Activated T-helper 1 cell treated with anti-CD3 and anti-CD28 coated beads, Interleukin-12 subunit alpha, Interleukin-12 subunit beta, Interleukin-2, Interleukin-4 antibody, amounts not matched to agents 30 ng/mL and 10 ng/mL and 1 ng/mL, durations not matched to agents 14 hours and 24 hours and 36 hours (primary cell): ENCODE data around the gene MAP3K9. TPM values are rescaled to one million over a fixed set of nuclear protein-coding genes. Genes with fewer than 3 reads are reported as not detected.

Experiments used
- DNase-seq: peaks from one replicate; pipeline ENCODE4 v3.0.0; 2021; ENCODE audit warnings: low spot score
- H3K27ac Mint-ChIP-seq: one replicate; pipeline ENCODE4 v1.8.0; 2021; ENCODE audit warnings: mild to moderate bottlenecking, mixed read lengths
- H3K27me3 Mint-ChIP-seq: one replicate; pipeline ENCODE4 v1.8.0; 2022; ENCODE audit warnings: mild to moderate bottlenecking, moderate library complexity, mixed read lengths; ENCODE audit not compliant: insufficient read depth
- H3K36me3 Mint-ChIP-seq: one replicate; pipeline ENCODE4 v1.8.0; 2021; ENCODE audit warnings: low read depth, mixed read lengths
- H3K4me1 Mint-ChIP-seq: one replicate; pipeline ENCODE4 v1.8.0; 2021; ENCODE audit warnings: low read depth, mixed read lengths
- H3K4me3 Mint-ChIP-seq: one replicate; pipeline ENCODE4 v1.8.0; 2021; ENCODE audit warnings: mild to moderate bottlenecking, moderate library complexity, mixed read lengths
- H3K9me3 Mint-ChIP-seq: one replicate; pipeline ENCODE4 v1.8.0; 2021; ENCODE audit warnings: mixed read lengths
- intact Hi-C: fragments of 100-400 bp; cut with micrococcal nuclease; formaldehyde crosslinking; loops from one replicate; pipeline ENCODE4 v1.15.1; 2024
- total RNA-seq: library from RNA; stranded (reverse); gene quantifications from 2 replicates; pipeline ENCODE4 v1.2.3, GENCODE V29; 2022

Gene MAP3K9
- total RNA-seq, 1 donor from 2014 or later, result 4.1 TPM

GRCh38 chr14:70724944-70725343 lies 84.4 kb downstream of the MAP3K9 start:
- no peaks in the 10 kb centered on the region for H3K4me1 Mint-ChIP-seq
- no peaks in the 10 kb centered on the region for H3K36me3 Mint-ChIP-seq
- DNase-seq, result no peak
- H3K9me3 Mint-ChIP-seq, result no peaks in the 10 kb centered on the region
- H3K27me3 Mint-ChIP-seq, result no peaks in the 10 kb centered on the region
- intact Hi-C loops, result no loop called here
- H3K4me3 Mint-ChIP-seq, result no peak overlapping the region
- H3K27ac Mint-ChIP-seq, result no peak overlapping the region

- DNase-seq, result no peak
- H3K36me3 Mint-ChIP-seq, result no peaks in the 10 kb centered on the region
Observed at GRCh38 chr14:70724110-70724509, 85.2 kb downstream of the MAP3K9 start.

DNA sequence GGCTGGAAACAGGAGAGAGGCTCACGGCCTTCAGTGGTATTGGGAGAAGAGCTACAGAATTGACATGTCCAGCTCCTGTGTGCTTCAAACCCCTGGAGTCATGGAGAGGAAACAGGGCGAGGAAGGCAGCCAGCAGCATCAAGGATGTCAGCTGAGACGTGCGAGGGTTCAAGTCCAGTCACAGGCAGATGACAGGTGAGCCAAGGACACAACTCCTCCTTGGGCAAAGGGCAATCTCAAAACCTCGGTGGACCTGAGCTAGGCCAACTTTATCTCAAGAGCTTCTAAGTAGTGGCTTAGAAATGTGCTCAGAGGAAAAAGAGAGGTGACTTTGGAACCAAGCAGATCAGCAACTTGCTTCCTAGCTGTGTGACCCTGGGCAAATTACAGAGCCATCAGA lies 86.0 kb downstream of the MAP3K9 start:
- H3K27ac Mint-ChIP-seq, result no peak overlapping the region
- no peaks in the 10 kb centered on the region for H3K27me3 Mint-ChIP-seq
- intact Hi-C loops, result no loop called here
- H3K4me3 Mint-ChIP-seq, result no peak overlapping the region
- no peak for DNase-seq
- no peaks in the 10 kb centered on the region for H3K4me1 Mint-ChIP-seq
- no peaks in the 10 kb centered on the region for H3K9me3 Mint-ChIP-seq
- H3K36me3 Mint-ChIP-seq, result no peaks in the 10 kb centered on the region

More at GRCh38 chr14:70724110-70724509, 85.2 kb downstream of the MAP3K9 start:
- intact Hi-C loops, result no loop called here
- Mint-ChIP-seq H3K9me3 (no peaks in the 10 kb centered on the region), H3K27me3 (no peaks in the 10 kb centered on the region), H3K27ac (no peak overlapping the region), H3K4me1 (no peaks in the 10 kb centered on the region), H3K4me3 (no peak overlapping the region)

- no peaks in the 10 kb centered on the region for H3K4me1 Mint-ChIP-seq
- intact Hi-C loops, result no loop called here
- H3K9me3 Mint-ChIP-seq, result no peaks in the 10 kb centered on the region
- DNase-seq, result no peak
- H3K4me3 Mint-ChIP-seq, result no peak overlapping the region
- H3K27me3 Mint-ChIP-seq, result peaks cover 3% of the 10 kb centered on the region
- no peak overlapping the region for H3K27ac Mint-ChIP-seq
- H3K36me3 Mint-ChIP-seq, result no peaks in the 10 kb centered on the region
Observed at GRCh38 chr14:70722418-70722817, 86.9 kb downstream of the MAP3K9 start.

- no peaks in the 10 kb centered on the region for H3K9me3 Mint-ChIP-seq
- no peak for DNase-seq
- peaks cover 9% of the 10 kb centered on the region for H3K27me3 Mint-ChIP-seq
- no peaks in the 10 kb centered on the region for H3K36me3 Mint-ChIP-seq
- no peak overlapping the region for H3K27ac Mint-ChIP-seq
- intact Hi-C loops, result no loop called here
- H3K4me3 Mint-ChIP-seq, result no peak overlapping the region
- H3K4me1 Mint-ChIP-seq, result no peaks in the 10 kb centered on the region
Observed at GRCh38 chr14:70721542-70721941, 87.8 kb downstream of the MAP3K9 start.

- Mint-ChIP-seq H3K27ac (no peak overlapping the region), H3K27me3 (peaks cover 15% of the 10 kb centered on the region), H3K4me3 (no peak overlapping the region), H3K9me3 (no peaks in the 10 kb centered on the region), H3K4me1 (peaks cover 6% of the 10 kb centered on the region), H3K36me3 (no peaks in the 10 kb centered on the region)
- intact Hi-C loops, result no loop called here
- no peak for DNase-seq
Observed at GRCh38 chr14:70718383-70719118, 90.8 kb downstream of the MAP3K9 start.

- peaks cover 15% of the 10 kb centered on the region for H3K27me3 Mint-ChIP-seq
- H3K4me1 Mint-ChIP-seq, result peaks cover 6% of the 10 kb centered on the region
- H3K4me3 Mint-ChIP-seq, result no peak overlapping the region
- intact Hi-C loops, result no loop called here
- H3K36me3 Mint-ChIP-seq, result no peaks in the 10 kb centered on the region
- DNase-seq, result no peak
- H3K9me3 Mint-ChIP-seq, result no peaks in the 10 kb centered on the region
- no peak overlapping the region for H3K27ac Mint-ChIP-seq
Observed at GRCh38 chr14:70716958-70717357, 92.4 kb downstream of the MAP3K9 start.

GRCh38 chr14:70716483-70716882 lies 92.8 kb downstream of the MAP3K9 start:
- Mint-ChIP-seq H3K36me3 (no peaks in the 10 kb centered on the region), H3K9me3 (no peaks in the 10 kb centered on the region), H3K27ac (no peak overlapping the region), H3K4me1 (peaks cover 6% of the 10 kb centered on the region), H3K4me3 (no peak overlapping the region), H3K27me3 (peaks cover 15% of the 10 kb centered on the region)
- DNase-seq, result no peak
- intact Hi-C loops, result no loop called here

DNA sequence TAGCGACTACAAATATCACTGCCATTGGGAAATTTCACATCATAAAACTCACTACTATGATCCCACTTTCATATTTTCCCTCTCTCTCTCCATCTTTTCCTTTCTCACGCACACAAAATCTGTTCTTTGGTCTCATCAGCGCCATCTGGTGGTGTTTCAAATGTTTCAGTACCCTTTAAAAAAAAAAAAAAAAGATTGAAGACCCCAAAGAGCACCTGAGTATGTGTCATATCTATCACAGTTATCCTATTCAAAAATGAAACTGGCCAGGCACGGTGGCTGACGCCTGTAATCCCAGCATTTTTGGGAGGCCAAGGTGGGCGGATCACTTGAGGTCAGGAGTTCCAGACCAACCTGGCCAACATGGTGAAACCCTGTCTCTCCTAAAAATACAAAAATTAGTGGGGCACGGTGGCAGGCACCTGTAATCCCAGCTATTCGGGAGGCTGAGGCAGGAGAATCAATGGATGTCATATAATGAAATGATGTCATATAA lies 95.2 kb downstream of the MAP3K9 start:
- H3K4me1 Mint-ChIP-seq, result peaks cover 6% of the 10 kb centered on the region
- H3K4me3 Mint-ChIP-seq, result no peak overlapping the region
- no peaks in the 10 kb centered on the region for H3K9me3 Mint-ChIP-seq
- H3K27ac Mint-ChIP-seq, result no peak overlapping the region
- peaks cover 15% of the 10 kb centered on the region for H3K27me3 Mint-ChIP-seq
- peak; percentile 9 for DNase-seq
- intact Hi-C loops, result loop anchor here (1.0 to 5.0 kb wide), 4 partner anchors 72 to 258 kb away; no protein-coding TSS in a partner anchor
- no peaks in the 10 kb centered on the region for H3K36me3 Mint-ChIP-seq

DNA sequence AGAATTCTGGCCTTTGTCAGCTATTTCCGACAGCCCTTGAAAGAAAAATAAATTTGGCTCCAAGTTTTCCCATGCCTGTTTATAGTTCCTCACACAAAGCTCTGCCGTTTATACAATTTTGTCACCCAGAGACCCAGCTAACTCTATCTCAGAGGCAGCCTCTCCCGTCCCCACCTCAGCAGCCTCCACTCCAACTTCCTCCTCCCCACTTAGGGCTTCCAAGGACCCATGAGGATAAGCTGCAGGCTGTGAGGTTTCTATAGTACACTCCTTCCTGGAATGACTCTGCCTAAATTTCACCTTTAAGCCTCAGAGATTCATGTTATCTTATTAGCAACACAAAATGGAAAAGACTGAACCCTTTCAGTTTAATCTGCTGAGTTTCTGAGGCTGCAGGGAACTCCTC lies 95.8 kb downstream of the MAP3K9 start:
- no peaks in the 10 kb centered on the region for H3K36me3 Mint-ChIP-seq
- H3K4me1 Mint-ChIP-seq, result peaks cover 6% of the 10 kb centered on the region
- no peaks in the 10 kb centered on the region for H3K9me3 Mint-ChIP-seq
- intact Hi-C loops, result loop anchor here (5.0 kb wide), 1 partner anchor 259 kb away; no protein-coding TSS in a partner anchor
- no peak overlapping the region for H3K27ac Mint-ChIP-seq
- no peak overlapping the region for H3K4me3 Mint-ChIP-seq
- no peak for DNase-seq
- H3K27me3 Mint-ChIP-seq, result peaks cover 15% of the 10 kb centered on the region

DNA sequence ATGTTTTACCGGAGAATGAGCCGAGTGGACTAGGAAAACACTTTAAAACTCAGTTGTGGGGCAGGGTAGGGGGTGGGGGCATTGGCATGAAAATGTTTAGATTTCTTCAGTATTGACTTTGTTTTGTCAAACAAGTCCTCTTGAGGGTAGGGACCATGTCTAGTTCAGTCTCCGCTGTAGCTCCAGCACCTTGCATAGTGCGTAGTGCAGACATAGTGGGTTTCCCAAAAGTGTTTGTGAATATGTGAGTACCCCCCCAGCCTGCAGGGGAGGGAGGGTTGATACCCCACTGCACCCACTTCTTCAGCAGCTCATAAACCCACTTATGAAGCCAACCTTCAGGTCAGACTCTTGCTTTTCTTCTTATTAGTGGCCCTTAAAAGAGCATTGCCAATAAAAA lies 96.2 kb downstream of the MAP3K9 start:
- no peak for DNase-seq
- H3K27ac Mint-ChIP-seq, result peak overlapping the region; percentile 3
- no peak overlapping the region for H3K4me3 Mint-ChIP-seq
- H3K27me3 Mint-ChIP-seq, result peaks cover 15% of the 10 kb centered on the region
- no peaks in the 10 kb centered on the region for H3K36me3 Mint-ChIP-seq
- intact Hi-C loops, result loop anchor here (5.0 kb wide), 1 partner anchor 259 kb away; no protein-coding TSS in a partner anchor
- no peaks in the 10 kb centered on the region for H3K9me3 Mint-ChIP-seq
- peaks cover 6% of the 10 kb centered on the region for H3K4me1 Mint-ChIP-seq

DNA sequence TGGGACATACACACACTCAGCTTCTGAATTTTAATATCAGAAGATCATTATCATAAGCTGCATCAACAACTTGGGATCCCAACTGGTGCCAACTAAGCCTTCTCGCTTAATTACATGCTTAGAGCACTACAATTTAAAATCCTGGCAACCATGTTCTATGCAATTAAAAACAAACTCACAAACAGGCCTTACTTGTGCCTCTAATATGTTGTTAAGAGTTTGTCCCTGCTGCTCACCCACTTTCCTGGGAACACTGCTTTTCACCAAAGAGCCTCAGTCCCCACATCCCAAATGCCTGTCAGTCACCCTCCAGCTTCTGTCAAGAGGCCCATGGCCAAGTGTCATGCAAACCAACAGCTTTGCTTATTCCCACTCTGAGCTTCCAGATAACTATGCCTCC lies 97.9 kb downstream of the MAP3K9 start:
- Mint-ChIP-seq H3K27ac (no peak overlapping the region), H3K9me3 (no peaks in the 10 kb centered on the region), H3K27me3 (peaks cover 5% of the 10 kb centered on the region), H3K36me3 (no peaks in the 10 kb centered on the region), H3K4me3 (no peak overlapping the region), H3K4me1 (peaks cover 12% of the 10 kb centered on the region)
- intact Hi-C loops, result loop anchor here (5.0 kb wide), 1 partner anchor 261 kb away; no protein-coding TSS in a partner anchor
- DNase-seq, result no peak

- H3K27ac Mint-ChIP-seq, result no peak overlapping the region
- H3K27me3 Mint-ChIP-seq, result peaks cover 6% of the 10 kb centered on the region
- no peaks in the 10 kb centered on the region for H3K36me3 Mint-ChIP-seq
- intact Hi-C loops, result loop anchor here (5.0 kb wide), 1 partner anchor 262 kb away; no protein-coding TSS in a partner anchor
- H3K4me1 Mint-ChIP-seq, result peaks cover 12% of the 10 kb centered on the region
- no peaks in the 10 kb centered on the region for H3K9me3 Mint-ChIP-seq
- DNase-seq, result no peak
- no peak overlapping the region for H3K4me3 Mint-ChIP-seq
Observed at GRCh38 chr14:70709726-70710382, 99.5 kb downstream of the MAP3K9 start.
